HG02642 (cell line): ENCODE data around the gene BLVRB.
"Not testable (repeated sequence)": the region's sequence is repeated elsewhere in the genome, so short reads cannot be mapped to it uniquely, and the experiment has no call there.

Experiments
- ATAC-seq: cut with Tn5 transposase; IDR thresholded peaks from one replicate; pipeline ENCODE4 v1.9.1; 2021; ENCODE audit warnings: mild to moderate bottlenecking; ENCODE audit not compliant: unreplicated experiment, poor library complexity

Gene BLVRB

GRCh38 chr19:40492274-40492673, 26.7 kb upstream of the BLVRB start:
- no peak for ATAC-seq

- ATAC-seq = no peak
Observed at GRCh38 chr19:40489882-40490230, 24.3 kb upstream of the BLVRB start.

GRCh38 chr19:40486017-40486416, 20.5 kb upstream of the BLVRB start:
- ATAC-seq = no peak

GRCh38 chr19:40475878-40476644, 10.5 kb upstream of the BLVRB start:
- ATAC-seq = not testable (repeated sequence)

GRCh38 chr19:40474737-40475136, 9.2 kb upstream of the BLVRB start:
- no peak for ATAC-seq

- ATAC-seq = no peak
Observed at GRCh38 chr19:40472516-40472915, 7.0 kb upstream of the BLVRB start.

GRCh38 chr19:40471111-40471510, 5.6 kb upstream of the BLVRB start:
- no peak for ATAC-seq

- ATAC-seq = no peak
Observed at GRCh38 chr19:40469011-40469410, 3.5 kb upstream of the BLVRB start.

- ATAC-seq = no peak
Observed at GRCh38 chr19:40466985-40467734, 1.6 kb upstream of the BLVRB start, which contains the start of gene SPTBN4. TSS of gene SPTBN4 (plus strand) at chr19:40467001. CDS start at chr19:40472622, 5,621 bp downstream.

GRCh38 chr19:40466219-40466984, 857 bp upstream of the BLVRB start:
- peak; percentile 29 for ATAC-seq

- no peak for ATAC-seq
Observed at GRCh38 chr19:40465025-40465556, 454 bp downstream of the BLVRB start.

- ATAC-seq = no peak
Observed at GRCh38 chr19:40464059-40465024, 1.2 kb downstream of the BLVRB start.

- not testable (repeated sequence) for ATAC-seq
Observed at GRCh38 chr19:40463587-40464037, 1.9 kb downstream of the BLVRB start.

- ATAC-seq = no peak
Observed at GRCh38 chr19:40461669-40462221, 3.8 kb downstream of the BLVRB start.

- no peak for ATAC-seq
Observed at GRCh38 chr19:40460185-40460584, 5.4 kb downstream of the BLVRB start.

GRCh38 chr19:40458597-40458974, 7.0 kb downstream of the BLVRB start:
- ATAC-seq = no peak

- no peak for ATAC-seq
Observed at GRCh38 chr19:40457953-40458596, 7.5 kb downstream of the BLVRB start.

- no peak for ATAC-seq
Observed at GRCh38 chr19:40457048-40457447, 8.5 kb downstream of the BLVRB start.

GRCh38 chr19:40453943-40454342, 11.6 kb downstream of the BLVRB start:
- ATAC-seq = not testable (repeated sequence)
